Pons (tissue), 1 donor: ENCODE measurements around the gene FAM118A.
"Not testable (repeated sequence)": the region's sequence is repeated elsewhere in the genome, so short reads cannot be mapped to it uniquely, and the experiment has no call there.

ENCODE experiments used
- DNase-seq: peaks from one replicate; pipeline ENCODE4 v3.0.0-alpha.2; 2016; ENCODE audit warnings: low spot score

FAM118A gene

DNA sequence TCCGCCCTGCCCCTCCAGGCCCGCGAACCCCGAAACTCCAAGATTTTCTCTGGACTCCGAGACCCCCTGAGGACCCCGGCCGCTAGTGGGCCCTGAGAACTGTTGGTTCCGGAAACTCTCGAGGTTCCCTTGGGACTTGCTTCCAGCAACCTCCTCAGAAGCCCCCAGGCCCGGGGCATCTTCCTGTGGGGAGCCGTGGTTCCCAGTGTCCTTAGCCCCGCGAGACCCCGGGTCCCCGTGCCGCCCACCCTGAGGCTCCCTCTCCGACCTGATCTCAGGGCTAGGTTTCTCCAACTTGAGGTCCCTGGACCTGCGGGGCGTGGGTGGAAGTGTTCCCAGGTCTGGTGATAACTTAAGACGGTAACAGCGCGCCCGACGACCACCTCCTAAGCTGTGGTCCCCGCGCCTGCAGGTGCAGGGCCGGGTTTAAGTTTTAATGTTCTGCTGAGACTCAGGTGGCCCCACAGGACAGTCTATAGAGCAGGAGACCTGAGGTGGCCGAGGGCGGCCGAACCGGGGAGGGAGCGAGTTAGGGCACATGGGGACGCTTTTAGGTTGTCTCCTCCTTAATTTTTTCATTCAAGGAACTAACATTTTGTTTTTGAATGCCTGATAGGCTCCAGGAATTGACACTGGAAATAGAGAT is 720 bp downstream of the FAM118A start:
- no peak for DNase-seq

DNA sequence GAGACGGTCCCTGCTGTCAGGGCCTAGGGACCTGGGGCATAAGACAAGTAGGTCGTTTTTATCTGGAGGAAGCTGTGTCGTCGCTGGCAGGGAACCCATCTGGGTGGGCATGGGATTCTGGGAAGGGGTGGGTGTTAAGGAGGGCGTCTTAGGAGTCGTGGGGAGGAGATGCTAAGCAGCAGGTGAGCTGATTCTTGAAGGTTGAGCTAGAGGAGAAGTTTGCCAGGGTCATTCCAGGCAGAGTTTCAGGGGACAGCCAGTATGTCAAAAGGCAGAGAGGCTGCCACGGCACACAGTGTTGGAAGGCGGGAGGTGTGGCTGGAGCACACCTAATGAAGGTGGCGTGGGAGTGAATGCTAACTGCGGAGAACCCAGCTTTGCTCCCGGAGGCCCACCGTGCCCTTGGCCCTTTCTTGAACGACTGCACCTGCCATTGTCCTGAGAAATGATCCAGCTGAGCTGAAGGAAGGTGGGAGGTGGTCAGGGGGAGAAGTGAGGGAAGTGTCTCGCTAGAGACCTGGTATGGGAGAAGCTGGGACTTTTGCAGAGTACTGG is 1.3 kb downstream of the FAM118A start:
- no peak for DNase-seq

DNA sequence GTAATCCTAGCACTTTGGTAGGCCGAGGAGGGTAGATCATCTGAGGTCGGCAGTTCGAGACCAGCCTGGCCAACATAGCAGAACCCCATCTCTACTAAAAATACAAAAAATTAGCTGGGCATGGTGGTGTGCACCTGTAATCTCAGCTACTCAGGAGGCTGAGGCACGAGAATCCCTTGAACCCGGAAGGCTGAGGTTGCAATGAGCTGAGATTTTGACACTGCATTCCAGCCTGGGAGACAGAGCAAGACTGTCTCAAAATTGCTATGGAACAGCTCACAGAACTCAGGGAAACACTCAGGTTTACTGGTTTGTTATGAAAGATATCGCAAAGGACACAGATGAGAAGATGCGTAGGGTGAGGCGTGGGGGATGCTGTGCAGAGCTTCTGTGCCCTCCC is 2.7 kb downstream of the FAM118A start:
- no peak for DNase-seq

DNA sequence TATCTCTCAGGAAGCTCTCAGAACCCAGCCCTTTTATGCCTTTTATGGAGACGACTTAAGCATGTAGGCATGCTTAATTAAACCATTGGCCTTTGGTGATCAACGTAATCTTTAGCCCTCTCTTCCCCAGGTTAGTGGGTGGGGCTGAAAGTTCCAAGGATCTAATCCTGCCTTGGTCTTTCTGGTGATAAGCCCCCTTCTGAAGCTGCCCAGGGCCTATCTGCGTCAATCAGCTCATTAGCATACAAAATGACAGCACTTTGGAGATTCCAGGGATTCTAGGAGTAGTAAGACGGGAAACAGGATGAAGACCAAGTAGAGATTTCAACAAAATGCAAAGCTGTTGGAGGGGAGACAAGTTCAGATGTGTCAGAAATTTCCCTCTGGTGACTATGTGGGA is 3.1 kb downstream of the FAM118A start:
- no peak for DNase-seq

DNA sequence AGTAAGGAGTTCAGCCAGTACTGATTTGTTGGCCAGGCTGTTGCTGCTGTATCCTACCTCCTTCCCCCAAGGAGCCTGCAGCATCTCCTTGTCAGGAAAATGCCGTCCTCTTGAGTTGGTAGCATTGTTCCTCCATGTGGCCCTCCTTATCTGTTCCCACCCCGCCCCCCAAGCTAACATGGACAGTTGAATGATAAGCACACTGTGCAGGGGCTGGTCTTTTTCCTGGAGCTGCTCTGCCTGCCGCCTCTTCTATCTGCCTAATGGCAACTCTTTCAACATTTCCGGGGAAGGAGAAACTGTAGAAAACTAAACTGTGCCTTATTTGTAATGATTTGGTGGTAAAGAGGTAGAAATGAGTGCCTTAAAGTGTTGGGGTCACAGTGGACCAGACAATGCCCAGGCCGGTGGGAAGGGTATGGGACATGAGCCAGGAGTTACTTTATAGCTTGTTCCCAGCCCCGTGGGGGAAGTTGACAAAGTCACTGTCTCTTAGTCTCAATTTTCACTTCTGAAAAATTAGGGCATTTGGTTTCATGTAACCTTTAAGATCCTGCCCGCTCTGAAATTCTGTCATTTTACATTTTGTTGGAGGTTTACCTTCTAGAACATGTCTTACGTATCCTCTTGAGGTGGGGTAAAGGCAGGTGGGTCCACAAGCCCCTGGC is 4.5 kb downstream of the FAM118A start:
- DNase-seq: no peak

DNA sequence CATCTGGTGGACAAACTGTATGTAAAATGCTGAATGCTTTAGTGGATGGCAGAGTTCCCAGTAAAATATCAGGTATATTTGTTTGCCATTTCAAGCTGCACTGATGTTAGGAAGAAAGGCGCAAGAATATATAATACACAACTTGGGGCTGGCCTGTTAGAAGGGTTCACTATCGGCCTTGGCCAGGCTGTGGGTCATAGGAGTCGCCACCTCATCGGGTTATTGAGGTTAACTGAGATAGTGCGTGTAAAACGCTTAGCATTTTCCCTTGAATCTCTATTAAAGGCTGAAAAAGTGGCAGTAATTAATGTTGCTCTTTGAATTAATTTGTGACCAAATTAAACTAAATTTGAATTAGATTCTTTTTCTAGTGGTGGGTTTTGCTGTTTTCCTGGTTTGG is 5.1 kb downstream of the FAM118A start:
- no peak for DNase-seq

DNA sequence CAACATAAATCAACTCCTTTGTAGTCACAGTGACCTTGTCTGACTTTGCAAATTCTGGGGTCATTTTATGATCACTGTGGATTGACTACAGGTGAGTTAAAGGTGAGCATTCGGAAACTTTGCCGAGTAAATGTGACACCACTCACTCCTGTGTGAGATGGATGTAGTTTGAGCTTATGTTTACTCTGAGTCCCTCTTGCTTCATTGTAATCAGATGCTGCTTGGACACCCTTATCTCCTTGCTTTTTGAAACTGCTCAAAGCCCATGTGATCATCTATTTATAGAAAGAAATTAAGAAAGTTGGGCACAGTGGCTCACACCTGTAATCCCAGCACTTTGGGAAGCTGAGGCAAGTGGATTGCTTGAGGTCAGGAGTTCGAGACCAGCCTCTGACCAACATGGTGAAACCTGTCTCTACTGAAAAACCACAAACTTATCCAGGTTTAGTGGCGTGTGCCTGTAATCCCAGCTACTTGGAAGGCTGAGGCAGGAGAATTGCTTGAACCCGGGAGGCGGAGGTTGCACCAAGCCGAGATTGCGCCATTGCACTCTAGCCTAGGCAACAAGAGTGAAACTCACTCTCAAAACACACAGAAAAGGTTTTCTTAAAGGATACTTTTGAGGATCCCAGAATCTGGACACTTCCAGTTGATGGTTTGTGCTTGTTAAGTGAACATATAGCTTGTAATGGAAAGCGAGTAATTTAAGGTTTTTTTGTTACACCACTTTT is 7.2 kb downstream of the FAM118A start:
- no peak for DNase-seq

DNA sequence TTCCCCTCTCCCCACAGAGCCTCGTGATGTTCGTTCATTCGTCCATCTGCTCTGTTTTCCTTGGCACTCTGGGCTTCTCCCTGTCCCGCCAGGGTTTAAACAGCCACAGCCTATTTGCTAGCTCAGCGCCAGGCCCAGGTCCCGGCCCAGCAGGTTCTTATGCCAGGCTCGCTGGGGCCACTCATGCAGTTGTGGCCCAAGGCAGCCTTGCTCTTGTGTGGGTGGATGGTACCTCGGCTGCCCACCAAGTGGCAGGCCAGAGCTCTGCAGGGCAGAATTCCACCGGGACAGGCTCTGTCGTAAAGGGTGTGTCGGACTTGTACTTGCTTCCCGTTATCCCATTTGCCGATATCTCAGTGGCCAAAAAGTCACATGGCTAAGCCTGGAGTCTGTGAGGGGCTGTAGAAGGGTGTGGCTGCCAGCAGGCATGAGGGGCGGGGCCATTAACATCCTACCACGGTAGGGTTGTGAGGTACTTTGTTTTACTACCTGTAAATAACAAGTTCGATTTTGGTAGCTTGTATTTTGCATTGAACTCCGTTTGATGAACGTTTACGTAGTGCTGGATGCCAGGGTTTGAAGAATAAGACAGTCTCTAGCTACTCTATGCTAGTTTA is 7.9 kb downstream of the FAM118A start:
- DNase-seq: no peak

DNA sequence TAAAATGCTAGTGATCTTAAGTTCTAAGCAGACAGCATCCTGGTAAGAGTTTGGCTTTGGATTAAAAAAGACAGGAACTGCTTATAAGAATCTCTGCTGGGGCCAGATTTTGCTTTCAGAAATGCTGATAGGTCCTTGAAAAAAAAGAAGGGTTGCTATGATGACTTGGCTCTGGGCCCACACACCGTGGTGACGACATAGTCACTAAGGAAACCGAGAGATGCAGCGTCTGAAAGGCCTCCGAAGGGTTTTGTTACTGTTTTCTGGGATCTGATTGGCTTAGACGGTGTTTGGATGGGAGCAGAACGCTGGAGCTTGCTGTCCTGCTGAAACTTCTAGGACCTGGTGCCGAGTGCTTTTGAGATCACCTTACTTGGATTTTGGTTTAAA is 8.4 kb downstream of the FAM118A start:
- DNase-seq: peak; percentile 71

DNA sequence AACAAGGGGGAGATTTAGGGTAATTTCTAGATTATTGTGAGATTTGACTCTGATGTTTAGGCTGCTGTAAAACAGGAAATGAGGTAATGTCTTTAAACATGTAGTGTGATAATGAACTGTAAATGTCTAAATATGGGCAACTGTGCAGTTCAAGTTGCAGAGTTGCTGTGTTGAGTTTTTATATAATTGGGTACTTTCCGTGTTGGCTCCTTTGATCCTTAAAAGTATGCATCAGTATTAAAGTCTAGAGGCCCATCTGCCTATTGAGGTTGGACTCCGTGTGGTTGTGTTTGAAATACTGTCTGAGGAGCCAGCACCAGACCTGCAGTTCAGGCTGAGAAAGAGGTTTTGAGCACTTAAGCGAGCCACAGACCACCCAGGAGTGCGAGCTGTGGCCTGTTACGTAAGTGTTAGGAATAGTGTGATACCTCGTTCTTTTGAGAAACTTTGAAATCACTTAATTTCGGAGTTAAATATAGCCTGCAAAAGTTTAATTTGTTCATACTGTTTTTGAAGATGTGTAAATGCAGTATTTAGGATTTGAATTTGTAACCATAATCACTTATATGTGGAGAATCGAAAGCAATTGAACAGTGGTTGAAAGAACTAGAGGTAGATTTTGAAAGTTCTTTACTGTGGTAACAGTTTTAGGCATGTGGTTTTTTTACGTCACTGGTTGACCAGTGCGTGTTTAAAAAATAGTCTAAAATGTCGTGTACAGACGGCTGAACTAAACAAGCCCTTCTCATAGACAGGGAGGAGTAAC is 9.0 kb downstream of the FAM118A start:
- no peak for DNase-seq

DNA sequence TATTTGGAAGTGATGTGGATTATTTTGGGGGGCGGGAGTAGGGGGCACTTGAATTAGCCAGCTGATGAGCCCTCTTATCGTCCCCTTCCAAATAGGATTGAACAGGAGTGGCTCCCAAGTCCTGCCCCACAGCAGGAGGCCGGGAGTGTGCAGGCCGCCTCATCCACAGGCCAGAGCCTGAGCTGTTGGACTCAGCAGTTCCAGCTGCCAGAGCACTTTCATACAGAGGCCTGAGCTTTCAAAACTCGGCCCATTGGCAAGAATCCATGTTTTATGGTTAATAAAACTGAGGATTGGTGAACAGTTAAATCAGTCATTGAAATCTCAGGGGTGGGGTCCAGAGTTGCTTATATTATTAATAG is 9.6 kb downstream of the FAM118A start:
- DNase-seq: no peak

DNA sequence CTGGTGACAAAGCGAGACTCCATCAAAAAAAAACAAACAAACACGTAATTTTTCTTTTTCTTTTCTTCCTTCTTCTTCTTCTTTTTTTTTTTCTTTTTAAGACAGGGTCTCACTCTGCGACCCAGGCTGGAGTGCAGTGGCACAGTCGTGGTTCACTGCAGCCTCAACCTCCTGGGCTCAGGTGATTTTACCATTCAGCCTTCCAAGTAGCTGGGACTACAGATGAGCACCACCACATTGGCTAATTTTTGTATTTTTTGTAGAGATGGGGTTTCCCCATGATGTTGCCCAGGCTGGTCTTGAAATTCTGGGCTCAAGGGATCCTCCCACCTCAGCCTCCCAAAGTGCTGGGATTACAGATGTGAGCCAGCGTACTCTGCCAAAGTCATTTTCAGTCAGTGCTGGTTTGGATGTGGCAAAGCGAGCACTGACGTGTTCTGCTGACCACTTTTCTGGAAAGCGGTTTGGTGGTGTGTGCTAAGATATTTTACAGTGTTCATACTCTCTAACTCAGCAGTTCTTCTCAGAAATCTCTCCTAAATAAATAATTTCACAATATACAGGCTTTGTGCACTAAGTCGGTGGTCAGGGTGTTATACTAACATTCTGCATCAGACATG is 10.7 kb downstream of the FAM118A start:
- DNase-seq: no peak

DNA sequence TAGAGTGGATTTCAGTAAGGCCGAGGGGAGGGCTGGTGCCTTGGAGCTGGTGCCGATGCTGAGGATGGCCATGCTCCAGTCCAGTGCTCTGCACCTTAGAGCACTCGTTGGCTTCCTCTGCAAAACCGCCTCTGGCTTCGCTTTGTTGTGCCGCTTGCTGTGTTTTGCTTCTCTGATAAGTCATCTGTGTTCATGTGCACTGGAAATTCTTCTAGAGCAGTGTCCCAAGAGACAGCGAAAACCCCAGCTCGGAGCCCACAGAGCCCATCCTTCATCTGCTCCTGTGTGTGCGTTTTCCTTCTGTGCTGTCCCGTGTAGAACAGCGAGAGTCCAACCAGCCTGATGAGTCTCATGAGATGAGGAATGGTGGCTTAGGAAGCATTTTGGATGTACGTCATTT is 12.1 kb downstream of the FAM118A start:
- DNase-seq: no peak

DNA sequence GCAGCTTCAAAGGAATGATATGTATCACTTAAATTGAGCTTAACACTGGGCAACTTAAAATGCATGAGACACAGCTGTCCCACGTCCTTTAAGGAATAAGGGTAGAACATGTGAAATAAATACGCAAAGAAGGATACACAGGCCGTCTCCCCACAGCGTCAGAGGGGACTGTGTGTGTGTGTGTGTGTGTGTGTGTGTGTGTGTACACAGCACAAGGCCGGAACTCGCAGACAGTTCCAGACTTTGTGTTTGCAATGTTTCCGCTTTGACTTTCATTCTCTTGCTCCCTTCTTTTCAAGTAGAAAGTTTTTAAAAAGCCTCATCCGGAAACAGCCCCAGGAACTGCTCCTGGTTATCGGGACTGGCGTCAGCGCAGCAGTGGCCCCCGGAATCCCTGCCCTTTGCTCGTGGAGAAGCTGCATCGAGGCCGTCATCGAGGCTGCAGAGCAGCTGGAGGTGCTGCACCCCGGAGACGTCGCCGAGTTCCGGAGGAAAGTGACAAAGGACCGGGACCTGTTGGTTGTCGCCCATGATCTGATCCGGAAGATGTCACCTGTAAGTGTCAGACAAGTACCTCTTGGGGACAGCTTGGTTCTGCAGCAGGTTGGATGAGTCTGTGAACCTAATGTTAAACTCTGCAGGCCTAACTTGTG is 13.3 kb downstream of the FAM118A start:
- no peak for DNase-seq

DNA sequence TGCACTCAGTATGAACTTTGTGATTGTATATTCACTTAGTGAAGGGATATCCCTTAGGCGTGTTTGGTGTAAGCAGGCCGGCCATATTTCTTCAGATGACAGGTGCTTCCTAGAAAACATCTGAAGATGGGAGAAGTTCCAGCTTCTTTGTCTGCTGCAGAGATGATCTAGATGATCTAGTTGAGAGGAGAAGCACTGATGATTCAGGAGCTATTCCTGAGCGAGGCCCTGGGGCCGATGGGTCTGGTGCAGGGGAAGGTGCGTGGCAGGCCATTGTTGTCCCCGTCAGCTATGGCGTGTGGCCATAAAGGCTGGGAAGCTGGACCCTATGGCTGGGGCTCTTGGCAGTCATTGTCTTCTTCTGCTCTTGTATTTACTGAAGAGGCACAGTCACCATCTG is 14.0 kb downstream of the FAM118A start:
- no peak for DNase-seq

DNA sequence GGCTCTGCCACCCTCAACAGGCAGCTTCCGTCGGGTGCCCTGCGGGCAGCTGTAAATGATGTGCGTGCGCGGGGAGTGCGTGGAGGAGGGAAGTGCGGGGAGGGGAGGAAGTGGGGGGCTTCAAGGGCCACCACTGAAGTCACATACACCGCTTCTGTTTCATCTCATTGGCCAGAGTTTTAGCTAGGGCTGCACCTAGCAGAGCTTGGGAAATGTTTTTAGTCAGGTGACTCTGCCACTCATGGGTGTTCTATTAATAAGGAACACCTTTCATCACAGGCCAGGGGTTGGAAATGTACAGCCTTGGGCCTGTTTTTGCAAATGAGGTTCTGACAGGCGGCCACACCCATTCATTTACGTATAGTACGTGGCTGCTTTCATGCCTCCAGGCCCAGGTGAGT is 14.6 kb downstream of the FAM118A start:
- no peak for DNase-seq

DNA sequence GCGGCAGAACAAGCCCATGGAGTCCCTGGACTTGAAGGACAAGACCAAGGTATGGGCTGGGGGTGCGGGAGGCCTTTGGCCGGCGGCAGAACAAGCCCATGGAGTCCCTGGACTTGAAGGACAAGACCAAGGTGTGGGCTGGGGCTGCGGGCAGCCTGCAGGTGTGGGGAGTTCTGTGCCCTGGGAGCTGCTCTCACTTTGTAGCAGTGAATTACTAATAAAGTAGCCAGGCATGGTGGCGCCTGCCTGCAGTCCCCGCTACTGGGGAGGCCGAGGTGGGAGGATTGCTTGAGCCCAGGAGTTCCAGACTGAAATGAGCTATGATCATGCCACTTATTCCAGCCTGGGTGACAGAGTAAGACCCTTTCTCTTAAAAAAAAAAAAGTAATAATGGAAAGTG is 18.5 kb downstream of the FAM118A start:
- not testable (repeated sequence) for DNase-seq

DNA sequence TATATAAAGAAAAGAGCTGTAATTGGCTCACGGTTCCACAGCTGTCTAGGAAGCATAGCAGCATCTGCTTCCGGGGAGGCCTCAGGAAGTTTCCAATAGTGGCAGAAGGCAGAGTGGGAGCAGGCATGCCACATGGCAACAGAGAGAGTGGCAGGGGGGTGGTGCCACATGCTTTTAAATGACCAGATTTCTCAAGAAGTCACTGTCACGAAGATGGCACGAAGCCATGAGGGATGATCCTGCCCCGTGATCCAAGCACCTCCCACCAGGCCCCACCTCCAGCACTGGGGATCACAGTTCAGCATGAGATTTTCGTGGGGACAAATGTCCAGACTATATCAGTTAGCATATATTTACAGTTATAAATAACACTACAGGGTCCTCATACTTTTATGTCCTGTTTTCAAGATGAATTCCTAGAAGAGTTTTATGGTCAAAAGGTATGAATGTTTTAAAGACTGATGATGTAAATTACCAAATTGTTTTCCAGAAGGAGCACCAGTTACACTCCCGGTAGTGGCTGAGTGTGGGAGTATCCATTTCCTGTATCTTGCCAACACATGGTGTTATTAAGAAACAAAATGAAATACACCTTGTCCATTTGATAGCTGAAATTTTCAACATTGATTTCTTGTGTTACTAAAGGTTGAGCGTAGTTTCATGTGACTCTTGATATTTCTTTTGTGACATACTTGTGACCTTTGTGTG is 19.2 kb downstream of the FAM118A start:
- no peak for DNase-seq

DNA sequence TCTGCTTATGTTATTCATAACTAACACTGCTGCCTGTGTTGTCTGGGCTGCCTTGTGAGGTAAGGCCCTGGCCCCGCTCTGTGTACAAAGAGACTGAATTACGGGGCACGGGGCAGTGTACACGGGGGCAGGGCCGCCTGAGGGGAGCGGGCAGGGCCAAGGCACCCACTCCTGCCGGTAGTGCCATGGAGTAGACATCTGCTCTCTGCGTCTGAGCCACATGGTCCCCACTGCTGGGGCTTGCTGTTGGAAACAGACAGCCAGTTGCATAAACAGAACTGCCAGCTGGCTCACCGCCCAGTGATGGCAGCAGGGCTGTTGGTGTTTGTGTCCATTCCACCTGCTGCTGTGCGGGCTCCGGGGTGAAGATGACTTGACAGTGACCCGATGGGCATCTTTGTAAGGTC is 19.8 kb downstream of the FAM118A start:
- peak; percentile 93 for DNase-seq

DNA sequence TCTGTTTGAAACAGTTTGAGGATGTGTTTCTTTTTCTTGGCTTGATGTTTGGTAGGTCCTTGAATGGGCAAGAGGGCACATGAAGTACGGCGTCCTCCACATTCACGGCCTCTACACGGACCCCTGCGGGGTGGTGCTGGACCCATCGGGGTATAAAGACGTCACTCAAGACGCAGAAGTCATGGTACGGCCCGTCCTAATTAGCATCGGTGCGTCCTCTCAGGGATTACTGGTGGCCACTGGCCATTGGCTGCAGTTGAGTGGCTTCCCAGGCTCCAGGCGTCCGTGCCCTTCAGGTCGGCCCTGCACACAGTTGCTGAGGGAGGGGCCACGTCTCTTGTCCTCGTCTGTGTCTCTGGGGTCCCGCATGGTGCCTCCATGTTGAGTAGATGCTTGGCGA is 20.8 kb downstream of the FAM118A start:
- no peak for DNase-seq
